Measurements from ENCODE around the gene SRSF1.

Gene SRSF1

DNA sequence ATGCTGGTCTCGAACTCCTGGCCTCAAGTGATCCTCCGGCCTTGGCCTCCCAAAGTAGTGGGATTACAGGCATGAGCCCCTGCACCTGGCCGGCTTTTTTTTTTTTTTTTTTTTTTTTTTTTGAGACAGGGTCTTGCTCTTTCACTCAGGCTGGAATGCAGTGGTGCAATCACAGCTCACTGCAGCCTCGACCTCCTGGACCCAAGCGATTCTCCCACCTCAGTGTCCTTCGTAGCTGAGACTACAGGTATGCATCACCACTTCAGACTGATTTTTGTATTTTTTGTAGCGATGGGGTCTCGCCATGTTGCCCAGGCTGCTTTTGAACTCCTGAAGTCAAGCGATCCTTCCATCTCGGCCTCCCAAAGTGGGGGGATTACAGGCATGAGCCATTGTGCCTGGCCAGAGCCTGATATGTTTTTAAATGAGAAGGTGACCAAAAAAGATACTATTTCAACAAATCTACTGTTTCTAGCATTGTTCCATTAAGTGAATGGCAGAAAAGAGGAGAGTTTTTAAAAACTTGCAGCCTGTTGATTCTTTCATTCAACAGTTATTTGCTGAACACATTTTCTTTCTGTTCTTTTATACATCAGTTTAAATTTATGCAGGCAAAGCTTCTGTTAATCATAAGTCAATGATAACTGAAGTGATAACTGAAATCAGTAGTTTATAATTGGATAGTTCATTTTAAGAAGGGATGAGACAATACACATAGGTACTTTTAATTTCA is 3.2 kb upstream of the SRSF1 start:
- no peak for DNase-seq

DNA sequence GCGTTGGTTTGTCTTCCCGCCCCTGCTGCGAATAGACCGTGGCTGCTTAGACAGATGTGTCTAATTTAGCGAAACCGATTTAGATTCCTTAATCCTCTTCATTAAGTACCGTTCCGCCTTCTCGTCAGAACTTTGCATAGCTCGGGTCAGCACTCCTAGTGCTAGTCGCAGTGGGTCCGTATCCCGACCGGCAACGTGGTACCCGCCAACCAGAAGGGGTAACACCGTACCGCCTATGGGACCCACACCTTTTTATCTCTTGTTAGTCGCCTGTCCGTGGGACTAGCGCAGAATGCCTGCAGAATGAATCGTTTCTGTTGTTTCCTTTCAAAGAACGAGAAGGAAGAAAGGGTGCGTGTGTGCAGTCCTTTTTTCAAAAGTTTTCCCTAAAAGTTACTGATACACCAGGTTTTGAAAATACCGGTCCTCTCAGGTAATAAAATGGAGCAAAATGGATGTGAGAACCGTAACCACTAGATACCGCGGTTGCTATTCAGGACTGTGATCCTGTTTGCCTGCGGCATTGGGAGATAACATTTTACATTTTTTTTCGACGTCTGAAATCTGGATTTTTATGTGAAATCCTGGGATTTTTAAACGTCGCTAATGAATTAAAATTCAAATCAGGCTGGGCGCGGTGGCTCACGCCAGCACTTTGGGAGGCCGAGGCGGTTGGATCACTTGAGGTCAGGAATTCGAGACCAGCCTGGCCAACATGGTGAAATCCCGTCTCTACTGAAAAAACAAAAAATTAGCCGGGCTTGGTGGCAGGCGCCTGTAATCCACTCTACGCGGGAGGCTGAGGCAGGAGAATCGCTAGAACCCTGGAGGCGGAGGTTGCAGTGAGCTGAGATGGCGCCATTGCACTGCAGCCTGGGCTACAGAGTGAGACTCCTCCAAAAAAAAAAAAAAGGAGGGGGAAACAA is 998 bp upstream of the SRSF1 start:
- no peak for DNase-seq

DNA sequence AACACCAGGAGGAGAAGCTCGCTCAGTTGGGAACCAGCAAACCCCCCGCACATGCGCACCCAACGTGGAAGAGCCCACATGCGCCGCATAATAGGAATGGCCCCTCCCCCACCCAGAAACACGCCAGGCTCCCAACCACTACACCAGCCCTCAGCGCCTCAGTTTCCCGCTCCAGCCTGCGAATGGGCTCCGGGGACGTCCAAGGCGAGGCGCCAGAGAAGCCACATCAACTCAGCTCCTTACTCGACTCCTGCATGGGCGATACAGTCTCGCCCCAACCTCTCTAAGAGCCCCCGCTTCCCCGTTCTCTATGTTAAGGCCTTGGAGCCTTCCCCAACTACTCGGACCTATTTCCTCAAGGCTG is 504 bp downstream of the SRSF1 start:
- DNase-seq = peak; percentile 50

DNA sequence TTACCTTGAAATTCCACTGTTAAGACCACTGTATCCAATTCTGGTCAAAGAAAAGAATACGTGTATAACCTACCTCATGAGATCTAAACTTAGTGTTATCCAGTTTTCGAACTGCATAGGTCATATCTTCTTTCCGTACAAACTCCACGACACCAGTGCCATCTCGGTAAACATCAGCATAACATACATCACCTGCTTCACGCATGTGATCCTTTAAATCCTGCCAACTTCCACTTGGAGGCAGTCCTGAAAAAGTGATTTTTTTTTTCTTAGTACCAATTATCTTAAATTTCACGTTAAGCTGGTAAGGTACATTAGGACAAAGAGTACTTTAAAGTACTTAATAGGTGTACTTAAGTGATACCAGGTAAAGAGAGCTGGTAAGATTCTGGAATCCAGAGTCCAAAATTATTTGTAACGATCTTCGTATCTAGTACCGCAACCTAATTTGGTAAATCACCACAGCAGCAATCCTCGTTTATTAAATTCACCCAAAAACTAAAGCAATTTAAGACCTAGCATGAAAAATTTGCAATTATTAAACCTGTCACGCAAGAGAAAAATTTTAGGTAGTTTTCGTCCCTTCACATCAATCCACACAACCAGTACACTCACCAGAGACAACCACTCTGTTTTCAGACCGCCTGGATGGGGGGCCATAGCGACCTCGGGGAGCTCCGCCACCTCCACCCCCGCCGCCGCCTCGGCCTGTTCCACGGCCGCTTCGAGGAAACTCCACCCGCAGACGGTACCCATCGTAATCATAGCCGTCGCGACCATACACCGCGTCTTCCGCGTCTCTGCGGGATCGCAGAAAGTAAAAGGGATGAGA is 1.1 kb downstream of the SRSF1 start:
- DNase-seq = no peak

DNA sequence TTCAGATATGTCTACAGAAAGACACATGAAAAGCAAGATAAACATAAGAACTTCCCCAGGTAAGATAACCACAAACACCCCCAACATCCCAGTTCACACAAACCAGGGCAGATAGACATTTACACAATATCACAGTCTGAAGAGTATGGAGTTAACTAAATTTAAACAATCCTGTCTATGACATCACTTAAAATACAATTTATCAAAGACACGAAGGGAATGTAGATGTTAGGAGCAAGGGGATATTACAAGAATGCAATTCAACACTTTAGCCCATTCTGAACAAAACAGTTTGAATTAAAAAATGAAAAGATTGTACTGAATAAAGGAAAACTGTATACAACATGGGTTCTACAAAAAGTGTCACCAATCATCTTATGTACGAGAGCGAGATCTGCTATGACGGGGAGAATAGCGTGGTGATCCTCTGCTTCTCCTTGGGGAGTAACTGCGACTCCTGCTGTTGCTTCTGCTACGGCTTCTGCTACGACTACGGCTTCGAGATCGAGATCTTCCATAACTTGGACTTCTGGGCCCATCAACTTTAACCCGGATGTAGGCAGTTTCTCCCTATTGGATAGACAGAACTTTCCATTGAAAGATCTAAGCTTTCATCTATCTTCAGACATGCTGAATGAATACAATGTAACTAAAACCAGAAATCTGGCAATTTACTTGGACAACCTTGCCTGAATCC is 1.9 kb downstream of the SRSF1 start:
- peak; percentile 25 for DNase-seq

DNA sequence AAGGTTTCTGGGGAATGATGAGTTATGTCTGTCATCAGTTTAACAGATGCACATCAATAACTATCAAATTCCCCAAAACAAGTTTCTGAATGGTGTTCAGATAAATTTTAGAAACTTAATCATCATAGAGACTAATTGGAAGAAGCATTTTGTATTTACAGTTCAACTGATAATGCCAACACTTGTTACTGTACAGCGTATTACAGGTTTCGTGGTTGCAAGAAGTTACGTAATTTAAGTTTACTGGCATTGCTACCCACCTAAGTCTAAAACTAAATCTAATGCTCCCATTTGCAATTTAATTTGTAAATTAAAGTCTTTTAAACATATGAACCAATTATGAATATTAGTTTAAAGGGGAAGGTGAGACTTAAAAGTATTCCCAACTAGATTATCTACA is 3.0 kb downstream of the SRSF1 start:
- DNase-seq = no peak

DNA sequence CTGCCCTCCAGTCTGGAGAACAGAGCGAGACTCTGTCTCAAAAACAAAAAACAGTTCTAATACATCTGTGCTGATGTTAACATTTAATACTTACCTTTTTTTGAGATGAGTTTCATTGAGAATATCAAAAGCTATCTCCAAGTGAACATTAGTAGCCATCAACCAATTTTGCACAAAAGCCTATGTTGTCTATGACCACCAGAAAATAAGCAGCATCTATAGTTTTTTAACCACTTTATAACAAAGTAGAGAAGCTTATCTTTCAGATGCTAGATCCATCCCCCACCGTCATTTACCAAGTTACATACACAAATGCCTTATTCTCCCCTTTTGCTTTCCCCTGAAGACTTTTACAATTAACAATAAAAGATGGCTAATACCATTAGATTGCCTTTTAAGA is 4.1 kb downstream of the SRSF1 start:
- no peak for DNase-seq

DNA sequence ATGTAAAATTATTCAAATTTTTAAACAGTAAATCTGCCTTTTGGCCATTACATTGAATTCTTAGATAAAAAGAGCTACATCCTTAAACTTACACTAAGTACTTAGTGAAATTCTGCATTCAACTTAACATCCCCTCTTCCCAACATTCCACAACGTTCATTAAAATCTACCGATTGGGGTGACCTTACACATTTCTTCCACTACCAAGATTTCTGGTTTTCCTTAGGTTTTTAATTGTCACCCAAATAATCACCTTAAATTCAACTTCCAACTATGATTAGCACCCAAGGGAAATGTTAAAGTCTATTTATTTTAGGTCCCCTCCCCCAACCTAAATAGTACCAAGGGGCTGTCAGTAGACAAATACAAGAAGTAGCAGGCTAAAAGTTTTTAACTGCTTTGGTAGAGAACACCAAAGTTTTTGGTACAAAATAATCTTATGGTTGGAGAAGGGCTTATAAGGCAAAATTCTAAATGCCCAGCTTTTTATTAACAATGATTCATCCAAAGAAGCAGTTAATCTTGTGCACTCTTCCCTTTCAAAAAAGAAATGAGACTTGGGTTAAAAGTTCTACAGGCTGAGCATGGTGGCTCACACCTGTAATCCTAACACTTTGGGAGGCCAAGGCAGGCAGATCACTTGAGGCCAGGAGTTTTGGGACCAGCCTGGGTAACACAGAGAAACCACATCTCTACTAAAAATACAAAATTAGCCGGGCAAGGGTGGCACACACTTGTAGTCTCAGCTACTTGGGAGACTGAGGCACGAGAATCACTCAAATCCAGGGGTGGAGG is 4.7 kb downstream of the SRSF1 start:
- DNase-seq = no peak

DNA sequence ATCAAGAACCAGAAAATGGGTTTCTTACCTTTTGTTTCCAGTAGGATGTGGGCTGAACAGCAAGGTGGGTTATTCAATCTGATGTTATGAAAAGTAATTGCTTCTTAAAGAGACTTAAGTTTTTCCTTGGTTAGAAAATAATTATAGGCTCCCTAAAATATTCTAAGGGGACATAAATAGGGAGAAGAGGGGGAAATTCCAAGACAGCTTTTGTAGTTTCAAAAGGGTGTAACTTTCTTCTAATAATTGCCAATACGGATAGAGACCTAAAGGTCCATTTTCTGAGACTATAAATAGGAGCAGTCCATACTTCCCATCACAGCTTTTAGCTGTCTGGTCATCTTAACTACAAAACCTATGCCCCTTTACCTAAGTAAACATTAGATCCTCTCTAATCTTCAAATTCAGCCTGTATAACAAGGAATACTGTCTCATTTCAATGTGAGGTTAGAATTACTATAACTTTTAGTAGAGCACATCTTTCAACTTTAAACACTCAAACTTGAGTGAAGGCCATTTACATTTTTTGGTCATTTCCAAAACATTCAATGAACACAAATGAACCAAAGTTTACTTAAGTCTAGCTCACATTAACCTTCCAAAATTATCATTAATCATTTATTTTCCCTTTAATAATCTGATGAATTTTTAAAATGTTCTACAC is 5.5 kb downstream of the SRSF1 start:
- DNase-seq = no peak

DNA sequence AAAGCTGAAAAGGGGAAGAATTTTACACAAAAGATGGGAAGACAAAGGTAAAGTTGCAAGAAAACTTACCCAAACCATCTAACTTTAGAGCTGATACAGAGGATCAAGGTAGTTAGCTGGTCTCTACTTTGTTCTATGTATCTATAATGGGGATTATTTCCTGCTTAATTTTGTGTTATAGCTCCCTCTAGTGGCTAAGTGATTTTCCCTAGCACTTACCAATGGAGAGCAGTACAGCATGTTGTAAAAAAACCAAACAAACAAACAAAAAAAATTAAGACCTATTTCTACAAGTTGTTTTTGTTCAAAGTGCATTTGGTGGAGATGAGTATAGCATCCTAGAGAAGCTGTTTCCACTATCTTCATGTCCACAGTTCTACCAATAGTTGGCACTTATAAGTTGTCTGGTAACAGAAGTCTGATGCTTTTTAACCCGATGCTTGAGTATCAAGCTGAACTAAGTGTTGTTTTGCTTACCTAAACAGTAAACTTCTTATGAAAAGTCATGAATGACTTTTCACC is 7.5 kb downstream of the SRSF1 start:
- peak; percentile 57 for DNase-seq

DNA sequence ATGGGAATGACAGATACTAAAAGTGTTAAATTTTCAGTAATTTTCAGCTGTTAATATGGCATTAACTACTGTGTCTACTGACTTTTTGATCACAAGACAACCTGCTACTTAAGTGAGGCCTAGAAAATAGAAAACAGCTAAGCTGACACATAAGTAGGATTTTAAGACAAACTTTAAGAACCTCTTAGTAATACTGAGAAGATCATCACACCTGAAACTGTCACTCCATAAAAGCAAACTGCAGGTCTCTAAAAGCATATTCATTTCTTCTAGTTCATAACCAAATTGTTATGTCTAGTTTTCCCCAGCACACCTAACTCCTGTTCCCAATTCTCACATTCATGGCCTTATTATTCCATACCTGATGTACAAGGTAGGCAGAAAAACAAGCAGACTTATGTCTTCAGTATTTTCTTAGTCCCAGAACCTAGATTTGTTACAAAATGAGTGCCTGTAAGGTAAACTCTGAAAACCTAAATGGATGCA is 8.0 kb downstream of the SRSF1 start:
- no peak for DNase-seq

DNA sequence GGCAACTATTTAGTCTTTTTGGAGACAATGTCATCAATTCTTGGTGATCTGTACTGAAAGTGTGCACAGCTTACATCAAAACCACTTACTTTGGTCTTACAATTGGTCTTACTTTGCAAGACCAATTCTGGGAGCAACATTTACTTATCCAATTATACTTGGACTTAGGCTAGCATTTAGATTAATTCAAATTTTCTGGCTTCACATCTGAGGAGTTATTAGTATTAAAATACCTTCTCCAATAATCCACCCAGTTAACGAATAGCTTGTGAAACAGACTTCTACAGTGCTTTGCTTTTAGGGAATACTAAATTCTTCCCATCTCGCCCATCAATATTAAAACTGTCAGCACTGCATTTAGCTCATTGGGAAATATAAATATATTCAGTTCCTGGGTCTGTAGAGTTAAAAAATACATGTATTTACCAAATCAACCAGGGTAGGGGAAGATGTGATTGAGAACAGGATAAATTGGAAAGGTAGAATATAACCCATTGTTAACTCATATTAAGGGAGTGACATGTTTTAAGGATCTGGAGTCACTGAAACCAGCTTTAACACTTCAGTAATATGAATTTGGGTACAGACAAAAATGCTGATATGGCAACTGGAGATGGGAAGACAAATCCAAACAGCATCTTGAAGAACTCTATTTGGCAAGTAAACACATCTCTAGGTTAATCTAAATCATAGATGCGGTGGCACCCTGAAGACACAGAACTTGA is 9.8 kb downstream of the SRSF1 start:
- DNase-seq = no peak

DNA sequence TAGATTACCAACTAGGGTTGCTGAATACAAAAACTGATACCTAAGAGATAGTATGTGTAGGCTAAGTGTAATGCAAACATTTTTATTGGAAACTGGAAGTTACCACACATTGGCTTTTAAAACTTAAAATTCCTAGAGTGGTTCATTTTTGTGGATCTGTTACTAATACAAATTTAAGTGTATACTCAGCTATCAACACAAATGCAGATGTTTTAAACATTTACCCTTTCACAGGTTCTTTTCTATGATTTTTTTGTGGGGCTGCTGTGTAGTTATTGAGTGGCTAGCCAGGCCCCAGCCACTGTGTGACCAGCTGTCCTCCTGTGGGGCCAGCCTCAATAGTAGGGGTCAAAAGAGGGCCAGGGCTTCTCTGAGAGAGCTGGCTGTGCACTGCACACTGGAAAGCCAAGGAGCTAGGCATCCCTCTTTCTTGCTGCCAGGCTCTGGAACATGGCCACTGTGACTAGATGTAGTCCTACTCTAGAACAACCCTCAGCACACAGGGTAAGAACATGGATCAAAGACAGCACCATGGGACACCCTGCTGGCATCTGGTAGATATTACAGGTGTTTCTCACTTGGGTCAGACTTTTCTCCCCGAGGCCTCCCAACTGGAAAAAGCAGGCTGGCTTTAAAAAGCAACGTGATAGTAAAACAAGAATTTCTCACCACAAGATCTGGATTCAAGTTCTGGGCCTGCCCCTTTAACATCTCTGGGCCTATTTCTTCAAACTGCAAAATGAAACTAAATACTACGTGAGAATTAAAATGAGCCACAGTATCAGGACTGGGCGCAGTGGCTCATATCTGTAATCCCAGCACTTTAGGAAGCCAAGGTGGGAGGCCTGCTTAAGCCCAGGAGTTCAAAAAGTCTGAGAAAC is 11.7 kb downstream of the SRSF1 start:
- peak; percentile 62 for DNase-seq

DNA sequence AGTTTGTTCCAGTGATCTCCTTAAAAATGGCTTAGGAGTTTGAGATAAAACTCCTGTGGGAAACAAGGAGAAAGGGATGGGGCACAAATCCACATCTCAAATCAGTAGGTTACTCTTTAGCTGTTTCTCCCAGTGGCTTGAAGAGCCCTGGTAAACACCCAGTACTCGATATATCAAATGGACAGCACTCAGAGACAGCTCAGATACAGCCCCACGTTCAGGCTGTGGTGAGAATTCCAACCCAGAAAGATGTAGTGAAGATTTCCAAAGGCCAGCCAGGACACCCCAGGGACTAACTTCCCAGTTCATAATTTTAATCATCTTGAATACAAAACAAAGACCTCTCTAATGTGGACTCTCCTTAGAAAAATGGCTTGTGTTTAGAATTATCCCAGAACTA is 12.6 kb downstream of the SRSF1 start:
- no peak for DNase-seq

DNA sequence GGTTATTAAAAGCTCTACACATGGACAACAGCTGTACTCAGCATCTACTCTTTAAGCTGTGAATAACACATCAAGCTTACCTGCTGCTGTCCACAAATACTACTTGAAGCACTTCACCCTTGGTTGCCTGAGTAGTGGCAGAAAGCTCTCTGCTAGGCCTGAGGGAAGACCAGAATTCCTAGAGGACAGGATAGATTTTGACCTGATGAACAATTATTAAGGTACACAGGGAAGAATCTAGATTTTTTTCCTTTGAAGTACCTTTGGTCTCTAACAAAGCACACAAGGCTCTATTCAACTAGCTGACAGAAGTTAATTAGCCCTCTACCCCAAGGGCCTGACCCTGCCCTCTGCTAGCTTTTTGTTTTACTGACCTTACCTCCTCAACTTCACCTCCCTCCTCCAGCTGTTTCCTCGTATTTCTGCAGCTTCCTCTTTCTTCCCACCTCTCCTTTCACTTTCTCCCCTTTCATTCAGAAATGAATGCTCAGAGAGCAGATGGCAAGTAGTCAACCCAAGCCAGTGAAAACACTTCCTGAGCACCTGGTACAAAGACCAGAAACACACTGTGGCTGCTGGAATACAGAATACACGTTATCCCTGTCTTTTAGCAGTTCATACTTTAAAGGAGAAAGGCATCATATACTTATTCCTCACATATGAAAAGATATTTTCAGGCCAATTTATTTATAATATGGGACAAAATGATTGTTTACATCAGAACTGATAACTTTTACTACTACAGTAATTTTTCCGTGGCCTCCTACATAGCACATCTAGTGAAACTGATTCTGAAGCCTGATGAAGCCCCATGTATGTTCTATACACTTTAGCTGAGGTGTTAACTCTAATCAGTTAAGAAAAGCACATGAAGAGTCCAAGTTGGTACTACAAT is 13.3 kb downstream of the SRSF1 start:
- DNase-seq = no peak

DNA sequence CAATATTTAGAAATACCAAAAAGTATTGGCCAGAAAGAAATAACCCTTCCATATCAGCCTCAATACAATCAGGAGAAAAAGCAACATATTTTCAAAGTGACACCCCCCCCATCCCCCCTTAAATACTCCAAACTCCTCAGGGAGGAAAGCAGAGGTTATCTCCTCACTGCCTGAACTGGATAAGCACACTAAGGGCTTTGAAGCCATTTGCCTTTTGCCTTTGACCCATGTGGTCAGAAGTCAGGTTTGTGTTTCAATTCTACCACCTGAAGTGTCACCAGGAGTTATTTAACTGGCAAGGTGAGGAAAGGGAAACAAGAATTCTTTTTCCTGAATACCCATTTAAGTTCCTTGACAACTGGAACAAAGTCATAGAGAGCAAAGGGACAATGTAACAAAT is 15.5 kb downstream of the SRSF1 start:
- DNase-seq = no peak

DNA sequence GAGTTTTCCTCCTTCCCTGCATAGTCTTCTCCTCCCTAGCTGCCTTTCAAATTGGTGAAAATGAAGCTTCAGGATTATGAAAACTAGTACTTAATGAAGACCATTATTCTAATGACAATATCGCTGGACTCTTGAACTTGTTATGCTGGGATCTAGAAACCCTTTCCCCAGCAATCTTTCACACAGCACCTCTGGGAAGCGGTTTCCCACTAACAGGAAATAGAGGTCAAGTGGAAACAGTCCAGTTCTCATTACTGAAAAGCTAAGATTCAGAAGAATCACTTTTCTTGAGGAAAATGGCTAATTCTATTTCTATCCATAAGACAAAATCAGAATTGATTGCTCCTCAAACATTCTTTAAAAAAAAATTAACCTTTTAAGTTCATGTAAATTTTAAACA is 17.0 kb downstream of the SRSF1 start:
- DNase-seq = no peak

Measured in NCI-H526 treated with DMSO at 0.1 percent for 48 hours (cell line).